KOPT-K1 (cell line): ENCODE data around the gene SULF2.

Experiments
- H3K27ac ChIP-seq: fragments of 200-600 bp; sonication (generic); 2 replicates; pipeline ENCODE4 v1.5.1; 2016; ENCODE audit warnings: antibody characterized with exemption, mild to moderate bottlenecking, low read depth, low read length; ENCODE audit not compliant: poor library complexity, severe bottlenecking
- H3K36me3 ChIP-seq: fragments of 200-600 bp; sonication (generic); 2 replicates; pipeline ENCODE4 v1.5.1; 2017; ENCODE audit warnings: antibody characterized with exemption, mild to moderate bottlenecking, low read length, moderate library complexity; ENCODE audit not compliant: insufficient read depth
- H3K9me3 ChIP-seq: fragments of 200-600 bp; sonication (generic); 2 replicates; pipeline ENCODE4 v1.5.1; 2017; ENCODE audit warnings: antibody characterized with exemption, low read length, mild to moderate bottlenecking; ENCODE audit not compliant: insufficient read depth, poor library complexity, severe bottlenecking

Gene SULF2

GRCh38 chr20:47764154-47764733 lies 21.0 kb downstream of the SULF2 start:
- Histone ChIP-seq H3K36me3 (no peaks in the 10 kb centered on the region), H3K27ac (no peak overlapping the region), H3K9me3 (no peaks in the 10 kb centered on the region)

- Histone ChIP-seq H3K36me3 (no peaks in the 10 kb centered on the region), H3K27ac (no peak overlapping the region), H3K9me3 (no peaks in the 10 kb centered on the region)
Observed at GRCh38 chr20:47762699-47763268, 22.5 kb downstream of the SULF2 start.

- H3K9me3 ChIP-seq, result no peaks in the 10 kb centered on the region
- H3K36me3 ChIP-seq, result no peaks in the 10 kb centered on the region
- no peak overlapping the region for H3K27ac ChIP-seq
Observed at GRCh38 chr20:47761482-47762047, 23.7 kb downstream of the SULF2 start.

- Histone ChIP-seq H3K9me3 (no peaks in the 10 kb centered on the region), H3K27ac (no peak overlapping the region), H3K36me3 (no peaks in the 10 kb centered on the region)
Observed at GRCh38 chr20:47760686-47761481, 24.4 kb downstream of the SULF2 start.

- Histone ChIP-seq H3K27ac (no peak overlapping the region), H3K36me3 (no peaks in the 10 kb centered on the region), H3K9me3 (no peaks in the 10 kb centered on the region)
Observed at GRCh38 chr20:47758517-47759450, 26.5 kb downstream of the SULF2 start.

GRCh38 chr20:47757145-47758035 lies 27.9 kb downstream of the SULF2 start:
- no peaks in the 10 kb centered on the region for H3K36me3 ChIP-seq
- H3K27ac ChIP-seq, result no peak overlapping the region
- H3K9me3 ChIP-seq, result no peaks in the 10 kb centered on the region

- H3K27ac ChIP-seq, result no peak overlapping the region
- H3K36me3 ChIP-seq, result no peaks in the 10 kb centered on the region
- no peaks in the 10 kb centered on the region for H3K9me3 ChIP-seq
Observed at GRCh38 chr20:47754946-47755652, 30.2 kb downstream of the SULF2 start.

GRCh38 chr20:47754388-47754715 lies 30.9 kb downstream of the SULF2 start:
- H3K9me3 ChIP-seq, result no peaks in the 10 kb centered on the region
- no peaks in the 10 kb centered on the region for H3K36me3 ChIP-seq
- no peak overlapping the region for H3K27ac ChIP-seq

- Histone ChIP-seq H3K9me3 (no peaks in the 10 kb centered on the region), H3K27ac (no peak overlapping the region), H3K36me3 (no peaks in the 10 kb centered on the region)
Observed at GRCh38 chr20:47753576-47754387, 31.5 kb downstream of the SULF2 start.

- Histone ChIP-seq H3K36me3 (no peaks in the 10 kb centered on the region), H3K27ac (no peak overlapping the region), H3K9me3 (no peaks in the 10 kb centered on the region)
Observed at GRCh38 chr20:47751449-47751848, 33.8 kb downstream of the SULF2 start.

- H3K27ac ChIP-seq, result no peak overlapping the region
- no peaks in the 10 kb centered on the region for H3K9me3 ChIP-seq
Observed at GRCh38 chr20:47749339-47749738, 35.9 kb downstream of the SULF2 start.

GRCh38 chr20:47748823-47749222 lies 36.5 kb downstream of the SULF2 start:
- Histone ChIP-seq H3K27ac (peak overlapping the region; percentile 37), H3K36me3 (no peaks in the 10 kb centered on the region), H3K9me3 (no peaks in the 10 kb centered on the region)

More at GRCh38 chr20:47749339-47749738, 35.9 kb downstream of the SULF2 start:
- H3K36me3 ChIP-seq, result no peaks in the 10 kb centered on the region

- no peaks in the 10 kb centered on the region for H3K36me3 ChIP-seq
- H3K9me3 ChIP-seq, result no peaks in the 10 kb centered on the region
- no peak overlapping the region for H3K27ac ChIP-seq
Observed at GRCh38 chr20:47748069-47748468, 37.2 kb downstream of the SULF2 start.
